Parathyroid adenoma (tissue), 2 donors: Measurements from ENCODE around the gene AKNA.

ENCODE experiments used
- H2AFZ ChIP-seq: fragments of 300-600 bp; sonication (generic); one replicate; pipeline ENCODE4 v1.7.0; 2017; ENCODE audit warnings: antibody characterized with exemption, mild to moderate bottlenecking
- H3K27ac ChIP-seq: fragments of 300-600 bp; sonication (generic); one replicate; pipeline ENCODE4 v1.7.0; 2017
- H3K27me3 ChIP-seq: fragments of 300-600 bp; sonication (generic); one replicate; pipeline ENCODE4 v1.7.0; 2017; ENCODE audit warnings: low read length; ENCODE audit not compliant: control insufficient read depth, insufficient read depth
- H3K36me3 ChIP-seq: fragments of 300-600 bp; sonication (generic); one replicate; pipeline ENCODE4 v1.7.0; 2017; ENCODE audit warnings: low read length; ENCODE audit not compliant: control insufficient read depth, insufficient read depth
- H3K4me1 ChIP-seq: fragments of 300-600 bp; sonication (generic); one replicate; pipeline ENCODE4 v1.7.0; 2017; ENCODE audit warnings: control low read depth
- H3K4me2 ChIP-seq: fragments of 300-600 bp; sonication (generic); one replicate; pipeline ENCODE4 v1.7.0; 2017; ENCODE audit warnings: low read length
- H3K4me3 ChIP-seq: fragments of 300-600 bp; sonication (generic); one replicate; pipeline ENCODE4 v1.7.0; 2017; ENCODE audit warnings: low read depth, low read length
- H3K79me2 ChIP-seq: fragments of 300-600 bp; sonication (generic); one replicate; pipeline ENCODE4 v1.7.0; 2017; ENCODE audit warnings: control low read depth
- H3K9ac ChIP-seq: fragments of 300-600 bp; sonication (generic); one replicate; pipeline ENCODE4 v1.7.0; 2017; ENCODE audit warnings: mild to moderate bottlenecking
- H3K9me3 ChIP-seq: fragments of 300-600 bp; sonication (generic); one replicate; pipeline ENCODE4 v1.7.0; 2017; ENCODE audit warnings: low read length; ENCODE audit not compliant: control insufficient read depth
- CTCF ChIP-seq: fragments of 300-600 bp; sonication (generic); IDR thresholded peaks from one replicate; pipeline ENCODE4 v1.7.0; 2017; ENCODE audit warnings: antibody characterized with exemption, mild to moderate bottlenecking
- donor health status: primary hyperparathyroidism.

AKNA gene

DNA sequence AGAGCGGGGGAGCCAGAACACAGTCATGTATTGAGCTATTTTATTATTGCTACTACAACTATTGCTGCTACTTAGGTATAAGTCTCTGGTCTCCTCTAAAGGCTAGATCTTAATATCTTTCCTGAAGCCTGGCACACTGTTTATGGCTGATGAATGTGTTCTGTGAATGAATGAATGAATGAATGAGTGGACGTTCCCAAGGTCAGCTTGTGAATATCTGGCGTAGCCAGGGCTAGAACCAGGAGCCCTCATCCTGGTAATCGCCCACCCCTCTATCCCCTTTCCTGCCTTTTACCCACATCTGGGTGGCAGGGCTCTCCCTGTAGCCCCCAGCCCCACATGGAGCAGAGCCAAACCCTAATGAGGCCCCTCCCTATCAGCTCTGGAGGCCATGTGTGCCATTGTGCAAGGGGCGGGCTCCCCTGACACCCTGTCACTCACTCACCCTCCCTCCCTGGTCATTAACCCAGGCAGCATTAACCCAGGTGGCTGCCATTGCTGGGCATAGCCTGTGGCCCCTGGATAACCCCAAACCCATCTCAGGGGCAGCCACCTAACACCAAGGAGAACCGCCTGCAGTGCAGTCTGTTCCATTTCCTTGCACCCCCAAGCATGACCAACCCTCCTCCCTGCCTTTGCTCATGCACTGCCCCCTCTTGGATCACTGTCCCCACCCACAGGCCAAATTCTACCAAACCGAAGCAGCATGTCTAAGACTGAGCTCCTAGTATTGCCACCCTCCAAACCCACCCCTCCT, 2.0 kb upstream of the AKNA start:
- H3K9me3 ChIP-seq, result no peaks in the 10 kb centered on the region
- no peaks in the 10 kb centered on the region for H3K36me3 ChIP-seq
- H3K4me2 ChIP-seq, result no peak overlapping the region
- H3K4me3 ChIP-seq, result no peak overlapping the region
- no peak overlapping the region for H2AFZ ChIP-seq
- H3K79me2 ChIP-seq, result no peaks in the 10 kb centered on the region
- no peaks in the 10 kb centered on the region for H3K4me1 ChIP-seq
- no peak overlapping the region for H3K9ac ChIP-seq
- TF ChIP-seq CTCF, result no peak
- H3K27ac ChIP-seq, result no peak overlapping the region
- no peaks in the 10 kb centered on the region for H3K27me3 ChIP-seq

DNA sequence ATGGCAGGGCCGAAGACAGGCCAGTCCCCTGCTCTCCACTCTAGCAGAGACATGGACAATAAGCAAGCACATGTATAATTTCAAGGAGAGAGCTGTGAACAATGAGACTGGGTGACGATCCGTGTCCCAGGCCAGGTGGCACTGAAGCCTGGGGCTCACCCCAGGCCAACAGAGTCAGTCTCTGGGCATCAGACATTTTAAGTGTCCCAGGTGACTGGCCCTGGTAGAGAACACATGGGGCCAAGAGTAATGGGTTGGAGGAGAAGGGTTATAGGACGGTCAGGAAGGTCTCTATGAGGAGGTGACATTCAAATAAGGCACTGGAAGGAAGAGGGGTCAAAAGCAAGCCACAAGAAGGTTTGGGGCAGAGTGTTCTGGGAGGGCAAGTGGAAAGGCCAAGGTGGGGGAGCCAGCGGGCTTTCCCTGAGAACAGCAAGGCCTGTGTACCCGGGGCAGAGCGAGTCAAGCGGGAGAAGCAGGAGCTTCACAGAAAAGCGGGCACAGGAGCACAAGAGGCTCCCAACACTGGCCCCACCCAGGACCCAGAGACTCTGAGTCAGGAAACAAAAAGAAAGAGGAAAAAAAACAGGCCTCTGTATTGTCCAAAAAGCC, 1.1 kb upstream of the AKNA start:
- H3K4me3 ChIP-seq, result no peak overlapping the region
- no peak overlapping the region for H3K4me2 ChIP-seq
- TF ChIP-seq CTCF, result no peak
- no peaks in the 10 kb centered on the region for H3K9me3 ChIP-seq
- no peak overlapping the region for H3K27ac ChIP-seq
- H3K4me1 ChIP-seq, result no peaks in the 10 kb centered on the region
- no peaks in the 10 kb centered on the region for H3K36me3 ChIP-seq
- H3K79me2 ChIP-seq, result no peaks in the 10 kb centered on the region
- H3K27me3 ChIP-seq, result no peaks in the 10 kb centered on the region
- no peak overlapping the region for H2AFZ ChIP-seq
- no peak overlapping the region for H3K9ac ChIP-seq

GRCh38 chr9:114388357-114388682, 538 bp upstream of the AKNA start:
- Histone ChIP-seq H3K9me3 (no peaks in the 10 kb centered on the region), H3K4me1 (no peaks in the 10 kb centered on the region), H3K79me2 (no peaks in the 10 kb centered on the region), H3K27me3 (no peaks in the 10 kb centered on the region), H2AFZ (peak overlapping the region; percentile 94), H3K4me3 (no peak overlapping the region), H3K36me3 (no peaks in the 10 kb centered on the region), H3K4me2 (no peak overlapping the region), H3K9ac (no peak overlapping the region), H3K27ac (peak overlapping the region; percentile 64)
- no peak for TF ChIP-seq CTCF

DNA sequence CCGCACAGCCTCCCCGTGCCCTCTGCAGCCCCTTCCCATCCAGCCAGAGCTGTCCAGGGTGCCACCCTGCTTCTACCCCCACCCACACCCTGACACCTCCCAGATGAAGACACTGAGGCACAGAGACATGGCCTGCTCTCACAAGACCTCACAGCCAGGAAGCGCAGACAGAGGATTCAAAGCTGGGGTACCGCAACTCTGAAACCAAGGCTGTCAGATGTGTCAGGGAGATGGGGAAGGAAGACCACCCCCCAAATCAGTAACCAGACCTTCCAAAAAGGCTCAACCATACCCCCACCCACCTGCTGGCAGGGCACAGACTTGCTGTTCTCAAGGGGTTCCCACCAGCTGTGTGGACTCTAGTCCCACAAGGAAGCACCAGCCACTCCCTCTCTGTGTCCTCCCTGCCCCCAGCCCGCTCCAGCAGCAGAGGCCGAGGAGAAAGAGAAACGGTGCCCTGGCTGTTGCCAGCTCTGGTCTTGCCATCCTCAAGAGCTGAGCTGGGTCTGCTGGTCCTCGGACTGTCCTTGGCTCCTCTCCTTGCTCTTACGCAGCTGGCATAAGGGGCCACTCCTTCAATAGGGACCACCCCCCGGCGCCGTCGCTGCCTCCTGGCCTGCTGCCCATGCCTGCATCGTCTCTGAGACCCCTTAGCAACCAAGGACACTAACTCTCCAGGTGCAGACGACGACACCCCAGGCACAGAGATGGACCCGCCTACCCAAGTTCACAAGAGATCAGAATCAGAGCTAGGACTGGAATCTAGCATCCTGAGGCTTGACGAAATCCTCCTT, 699 bp downstream of the AKNA start:
- Histone ChIP-seq H3K36me3 (no peaks in the 10 kb centered on the region), H3K9me3 (no peaks in the 10 kb centered on the region), H3K79me2 (no peaks in the 10 kb centered on the region), H3K9ac (no peak overlapping the region), H3K4me3 (peak overlapping the region; percentile 52), H3K27me3 (no peaks in the 10 kb centered on the region), H3K27ac (peak overlapping the region; percentile 64), H2AFZ (peak overlapping the region; percentile 94), H3K4me2 (peak overlapping the region; percentile 42), H3K4me1 (no peaks in the 10 kb centered on the region)
- TF ChIP-seq CTCF, result no peak
